Stromal cell of bone marrow (primary cell): Measurements from ENCODE around the gene HAUS3.
A peak's percentile ranks its signal among the peaks of the same experiment; 100 is the strongest.
"Not testable (repeated sequence)": the region's sequence is repeated elsewhere in the genome, so short reads cannot be mapped to it uniquely, and the experiment has no call there.

Experiments used
- DNase-seq: peaks from one replicate; pipeline ENCODE4 v3.0.0-alpha.2; 2012; ENCODE audit warnings: low read depth

Gene HAUS3

DNA sequence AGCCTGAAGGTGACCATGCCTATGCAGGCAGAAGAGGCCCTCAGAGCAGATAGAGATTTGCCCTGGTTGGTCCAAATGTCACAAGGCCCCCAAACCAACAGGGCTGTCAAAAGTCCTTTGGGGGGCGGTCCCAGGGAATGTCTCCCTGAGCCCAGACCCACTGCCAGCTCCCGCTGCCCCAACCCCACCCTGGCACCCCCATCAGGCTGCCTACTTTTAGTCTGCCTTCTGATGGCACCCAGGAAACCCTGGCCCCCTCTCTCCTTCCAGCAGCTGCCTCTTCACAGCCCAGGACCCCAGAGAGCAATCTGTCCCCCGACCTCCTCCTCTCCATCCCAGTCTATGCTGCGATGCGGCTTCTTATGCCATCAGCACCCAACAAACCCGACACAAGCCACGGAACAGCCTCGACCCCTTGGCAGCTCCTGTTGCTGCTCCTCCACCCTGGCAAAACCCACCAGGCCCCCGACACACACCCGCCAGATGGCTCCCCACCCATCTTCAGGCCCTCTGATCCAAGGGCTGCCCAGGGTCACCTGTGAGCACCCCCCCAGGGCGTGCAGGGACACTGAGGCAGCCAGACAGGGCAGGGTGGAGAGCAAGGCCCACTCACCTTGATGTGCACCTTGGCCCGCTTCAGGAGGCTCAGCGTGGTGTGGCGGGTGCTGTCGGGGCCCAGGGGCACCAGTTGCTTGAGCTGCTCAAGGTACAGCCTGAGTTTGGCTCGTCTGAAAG, 10.0 kb upstream of the HAUS3 start:
- DNase-seq, result no peak

DNA sequence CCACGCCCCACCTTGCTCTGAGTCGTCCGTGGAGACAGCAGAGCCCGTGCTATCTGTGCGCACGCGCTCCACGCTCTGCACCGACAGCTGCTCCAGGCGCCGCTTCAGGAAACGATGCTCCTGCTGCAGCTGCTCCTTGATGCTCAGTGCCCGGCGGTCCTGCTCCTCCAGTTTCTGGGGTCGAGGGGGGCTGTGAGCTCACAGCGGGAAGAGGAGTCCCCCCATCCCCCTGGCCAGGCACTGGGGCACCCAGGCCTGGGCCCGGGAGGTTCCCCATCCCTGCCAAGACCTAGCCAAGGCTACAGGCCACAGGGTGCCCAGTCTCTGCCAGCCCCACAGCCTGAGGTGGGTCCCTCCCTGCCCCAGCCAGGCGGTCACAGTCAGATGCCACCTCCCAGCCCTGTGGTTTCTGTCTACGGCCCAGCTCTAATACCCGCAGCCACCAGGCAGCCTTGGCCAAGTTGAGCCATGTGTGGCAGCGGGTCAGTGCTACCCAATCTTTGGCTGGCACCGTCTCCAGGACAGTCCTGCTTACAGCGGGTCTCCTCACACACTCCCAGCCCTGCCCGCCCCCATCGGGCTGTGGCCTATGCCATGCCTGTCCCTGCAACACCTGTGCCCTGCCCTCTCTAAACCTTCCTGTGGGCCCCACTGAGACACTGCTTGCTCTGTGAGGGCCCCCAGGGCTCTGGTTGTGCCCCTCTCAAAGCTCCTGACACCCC, 9.3 kb upstream of the HAUS3 start:
- DNase-seq, result no peak

GRCh38 chr4:2250357-2251072, 8.6 kb upstream of the HAUS3 start:
- DNase-seq, result no peak

DNA sequence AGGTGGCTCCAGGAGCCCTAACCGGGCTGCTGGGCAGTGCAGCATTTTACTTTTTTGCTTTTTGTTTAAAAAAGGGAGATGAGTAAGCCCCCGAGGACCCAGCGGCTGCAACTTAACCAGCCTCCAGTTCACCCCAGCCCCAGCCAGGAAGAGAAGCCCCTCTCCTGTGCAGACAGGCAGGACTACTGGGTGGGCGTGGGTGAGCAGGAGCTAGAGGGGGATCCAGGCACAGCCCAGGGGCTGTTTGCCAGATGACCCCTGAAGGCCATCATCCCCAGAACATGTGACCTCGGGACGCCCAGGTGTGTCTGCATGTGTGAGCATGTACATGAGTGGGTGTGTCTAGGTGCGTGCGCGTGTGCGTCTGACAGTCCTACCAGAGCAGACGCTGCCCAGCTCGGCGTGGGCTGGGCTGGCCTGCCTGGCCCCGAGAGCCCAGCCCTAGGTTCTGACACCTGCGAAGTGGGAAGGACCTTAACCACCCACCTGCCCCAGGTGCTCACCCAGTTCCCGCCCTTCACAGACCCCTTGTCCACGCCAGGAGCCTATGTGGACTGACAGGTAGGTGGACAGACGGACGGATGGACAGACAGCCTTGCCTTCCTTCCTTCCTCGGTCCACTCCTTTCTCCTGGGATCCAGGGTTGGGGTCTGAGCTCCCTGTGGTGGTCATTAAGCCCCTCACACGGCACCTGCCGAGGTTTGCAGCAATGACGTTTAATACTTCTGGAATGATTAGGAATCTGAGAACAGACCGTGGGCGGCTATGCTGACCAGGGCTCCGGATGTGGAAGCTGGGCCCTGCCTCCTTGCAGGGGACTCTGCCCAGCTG, 7.8 kb upstream of the HAUS3 start:
- DNase-seq, result no peak

- no peak for DNase-seq
Observed at GRCh38 chr4:2248821-2249261, 6.9 kb upstream of the HAUS3 start.

DNA sequence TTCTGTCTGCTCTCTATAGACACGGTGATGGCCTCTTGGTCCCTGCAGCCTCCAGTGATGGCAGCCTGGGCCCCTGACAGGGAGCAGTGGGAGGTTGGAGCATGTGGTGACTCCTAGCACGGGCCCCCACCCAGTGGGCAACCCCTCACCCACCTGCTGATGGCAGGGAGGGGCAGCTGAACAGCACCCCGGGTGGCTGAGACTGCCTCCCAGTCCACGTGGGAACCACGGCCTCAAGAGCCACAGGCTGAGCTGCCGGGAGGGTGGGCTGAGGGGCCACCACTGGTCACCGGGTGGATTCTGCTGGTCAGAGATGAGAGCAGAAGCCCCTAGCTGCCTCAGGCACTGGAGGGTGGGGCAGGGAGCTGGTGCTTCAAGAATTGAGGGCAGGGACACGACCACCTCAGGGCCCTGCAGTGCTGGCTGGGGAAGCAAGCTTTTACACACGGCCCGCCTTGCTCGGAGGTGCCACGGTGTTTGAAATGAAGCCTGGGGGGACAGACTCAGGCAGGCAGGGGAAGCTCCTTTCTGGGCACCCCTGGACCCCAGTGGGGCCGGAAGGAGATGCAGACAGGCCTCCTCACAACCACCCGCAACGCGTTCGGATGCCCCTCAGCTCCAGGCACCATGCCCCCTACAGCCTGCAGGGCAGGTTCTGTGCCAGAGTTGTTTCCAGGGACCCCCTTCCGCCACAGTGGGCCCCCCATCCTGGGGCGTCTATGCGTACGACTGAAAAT, 6.3 kb upstream of the HAUS3 start:
- DNase-seq, result no peak

GRCh38 chr4:2247128-2248043, 5.5 kb upstream of the HAUS3 start:
- no peak for DNase-seq

DNA sequence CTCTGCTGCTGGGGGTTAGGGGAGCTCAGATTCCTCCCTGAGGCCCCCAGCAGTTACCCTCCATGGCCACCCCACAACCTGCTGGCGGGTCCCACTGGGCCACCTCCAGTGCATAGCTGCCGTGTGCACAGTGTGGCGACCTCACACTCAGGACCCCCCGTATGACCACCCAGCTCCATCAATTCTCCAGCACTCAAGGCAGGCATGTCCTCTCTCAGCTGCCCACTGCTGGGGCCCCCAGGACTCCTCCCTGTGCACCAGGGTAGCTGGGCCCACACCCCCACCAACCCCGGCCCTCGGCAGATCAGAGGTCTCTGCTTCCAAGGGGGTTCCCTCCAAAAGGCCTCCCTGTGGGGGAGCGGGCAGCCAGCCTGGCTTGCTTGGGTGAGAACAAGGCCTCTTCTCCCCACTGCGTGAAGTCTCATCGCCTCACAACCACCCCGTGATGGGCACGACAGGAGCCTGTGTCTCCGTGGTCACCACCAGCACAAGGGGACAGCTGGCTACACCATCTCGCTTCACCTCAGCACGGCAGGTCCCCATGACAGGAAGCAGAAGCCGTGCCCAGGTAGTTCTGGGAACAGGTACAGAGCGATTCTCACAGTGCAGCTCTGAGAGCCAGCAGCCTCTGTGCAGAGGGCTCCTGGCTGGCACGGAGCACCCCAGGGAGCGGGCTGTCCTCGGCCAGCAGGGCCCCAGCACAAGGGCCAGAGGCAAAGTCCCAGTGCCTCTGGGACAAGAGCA, 4.6 kb upstream of the HAUS3 start:
- DNase-seq, result no peak

- no peak for DNase-seq
Observed at GRCh38 chr4:2245787-2246275, 3.9 kb upstream of the HAUS3 start.

GRCh38 chr4:2245057-2245786, 3.3 kb upstream of the HAUS3 start:
- DNase-seq, result no peak

DNA sequence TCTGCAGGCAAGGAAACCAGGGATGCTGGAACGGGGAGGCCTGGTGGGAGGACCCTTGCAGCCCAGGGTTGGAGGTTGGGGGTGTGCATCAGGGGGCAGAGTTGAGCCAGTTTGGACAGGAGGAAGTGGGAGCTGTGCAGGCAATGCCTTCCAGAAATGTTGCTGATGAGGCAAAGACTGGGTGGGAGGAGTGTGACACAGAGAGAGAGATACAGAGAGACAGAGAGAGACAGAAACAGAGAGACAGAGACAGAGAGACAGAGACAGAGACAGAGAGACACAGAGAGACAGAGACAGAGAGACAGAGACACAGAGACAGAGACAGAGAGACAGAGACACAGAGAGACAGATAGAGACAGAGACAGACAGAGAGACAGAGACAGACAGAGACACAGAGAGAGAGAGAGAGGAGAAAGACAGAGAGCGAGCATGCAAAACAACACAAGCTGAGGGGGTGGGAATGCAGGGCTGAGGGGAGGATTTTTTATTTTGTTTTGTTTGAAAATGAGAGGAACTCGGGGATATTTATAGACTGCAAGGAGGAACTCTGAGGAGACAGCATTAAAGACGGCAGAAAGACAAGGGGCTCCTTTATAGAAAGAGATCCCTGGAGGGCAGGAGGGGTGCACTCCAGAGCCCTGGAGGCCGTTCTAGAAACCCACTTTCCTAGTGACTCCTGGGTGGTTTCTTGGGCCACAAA, 1.9 kb upstream of the HAUS3 start:
- peak; percentile 44 for DNase-seq

GRCh38 chr4:2241003-2241402, 918 bp downstream of the HAUS3 start:
- DNase-seq, result no peak

DNA sequence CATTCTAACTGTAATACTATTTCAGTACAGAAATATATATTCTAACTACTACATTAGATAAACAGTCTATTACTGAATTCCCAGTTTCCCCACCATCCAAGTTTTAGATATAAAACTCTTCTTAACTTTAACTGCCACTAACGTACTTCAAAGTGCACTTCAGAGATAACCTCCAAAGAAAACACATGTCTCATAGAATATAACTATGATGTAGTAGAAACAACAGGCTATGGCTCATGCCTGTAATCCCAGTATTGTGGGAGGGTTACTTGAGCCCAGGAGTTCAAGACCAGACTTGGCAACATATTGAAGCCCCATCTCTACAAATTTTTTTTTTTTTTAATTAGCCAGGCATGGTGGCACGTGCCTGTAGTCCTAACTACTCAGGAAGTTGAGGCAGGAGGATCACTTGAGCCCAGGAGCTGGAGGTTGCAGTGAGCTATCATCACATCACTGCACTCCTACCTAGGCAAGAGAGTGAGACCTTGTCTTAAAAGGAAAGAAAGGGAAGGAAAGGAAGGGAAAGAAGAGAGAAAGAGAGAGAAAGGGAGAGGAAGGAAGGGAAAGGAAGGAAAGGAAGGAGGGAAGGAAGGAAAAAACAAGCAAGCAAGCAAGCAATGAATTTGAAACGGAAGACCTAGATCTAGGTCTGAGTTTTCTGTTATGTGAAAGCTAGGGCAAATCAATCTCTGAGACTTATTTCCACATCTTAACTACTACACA, 4.8 kb downstream of the HAUS3 start:
- no peak for DNase-seq

GRCh38 chr4:2231082-2231481, 10.8 kb downstream of the HAUS3 start:
- no peak for DNase-seq

GRCh38 chr4:2226261-2226660, 15.7 kb downstream of the HAUS3 start:
- DNase-seq, result no peak

DNA sequence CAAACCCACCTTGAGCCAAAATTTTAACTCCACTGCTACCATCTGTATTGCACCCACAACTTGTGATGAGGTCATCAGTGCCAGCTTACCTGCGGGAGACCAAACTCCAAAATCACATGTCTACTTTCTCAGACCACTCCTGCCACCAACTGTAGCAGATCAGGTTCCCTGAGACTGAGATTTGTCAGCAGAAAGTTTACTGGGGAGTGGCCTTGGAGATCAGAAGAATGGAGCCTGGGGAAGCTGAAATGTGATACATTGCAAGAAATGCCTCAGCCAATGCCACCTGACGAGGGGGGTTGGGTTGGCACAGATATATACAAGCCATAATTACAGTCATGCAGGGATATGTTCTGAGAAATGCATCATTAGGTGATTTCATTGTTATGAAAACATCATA, 19.1 kb downstream of the HAUS3 start:
- no peak for DNase-seq

- not testable (repeated sequence) for DNase-seq
Observed at GRCh38 chr4:2221378-2221777, 20.5 kb downstream of the HAUS3 start.
